Hematopoietic multipotent progenitor cell treated with erythropoietin and hydrocortisone succinate and interleukin-3 and kit ligand, for 15 days (in vitro differentiated cells): ENCODE results near the gene TNIP1.

Experiments used
- DNase-seq: peaks from one replicate; pipeline ENCODE4 v3.0.0-alpha.2; 2015; ENCODE audit warnings: low spot score

TNIP1 gene

DNA sequence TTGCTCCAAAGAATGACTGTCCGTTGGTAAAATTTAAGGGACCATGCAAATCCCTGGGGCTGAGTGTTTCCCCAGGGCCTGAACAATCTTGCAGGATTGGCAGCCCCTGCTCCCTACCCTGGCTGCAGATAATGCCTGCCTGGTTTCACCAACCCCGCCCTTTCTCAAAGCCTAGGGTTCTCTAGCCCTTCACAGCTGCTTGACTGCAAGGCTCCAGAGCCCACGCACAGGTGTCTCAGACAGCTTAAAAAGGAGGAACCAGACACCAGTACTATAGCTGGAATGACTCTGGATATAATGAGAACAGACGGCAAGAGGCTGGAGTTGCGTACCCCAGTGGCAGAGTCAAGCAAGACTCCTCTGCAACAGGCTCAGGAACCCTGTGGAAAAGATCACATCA lies 25.2 kb upstream of the TNIP1 start:
- DNase-seq: no peak

- no peak for DNase-seq
These were observed 24.7 kb upstream of the TNIP1 start for GRCh38 chr5:151105561-151105960.

DNA sequence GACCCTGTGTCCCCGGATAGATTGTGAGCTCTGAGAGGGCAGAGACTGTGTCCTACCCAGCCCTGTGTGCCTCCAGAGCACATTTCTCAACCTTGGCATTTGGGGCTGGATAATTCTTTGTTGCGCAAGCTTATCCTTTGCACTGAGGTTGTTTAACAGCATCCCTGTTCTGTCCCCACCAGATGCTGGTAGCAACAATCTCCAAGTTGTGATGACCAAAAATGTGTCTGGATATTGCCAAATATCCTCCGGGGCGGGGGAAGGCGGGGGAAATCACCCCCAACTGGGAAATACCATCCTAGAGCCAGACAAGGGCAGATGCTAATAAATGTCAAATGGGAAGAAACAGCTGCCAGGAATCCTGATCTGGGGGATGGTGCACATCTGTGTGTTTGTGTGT lies 24.0 kb upstream of the TNIP1 start:
- DNase-seq: no peak

DNA sequence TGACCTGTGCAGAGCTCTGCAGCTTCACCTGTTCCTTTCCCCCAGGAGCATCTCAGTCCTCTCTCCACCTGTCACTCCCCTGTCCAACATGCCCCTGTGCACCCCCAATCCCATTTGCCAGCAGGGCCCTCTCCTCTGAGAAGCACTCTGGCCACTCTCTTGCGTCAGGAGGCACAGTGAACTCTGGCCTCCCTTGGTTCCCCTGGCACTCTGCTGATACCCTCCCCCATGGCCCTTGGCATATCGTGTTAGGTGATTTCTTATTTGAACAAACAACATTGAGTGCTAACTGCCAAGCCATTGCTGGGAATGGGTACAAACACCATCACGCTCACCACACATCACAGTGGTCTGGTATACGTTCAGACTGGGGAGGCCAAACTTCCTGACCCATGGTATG lies 20.9 kb upstream of the TNIP1 start:
- no peak for DNase-seq

DNA sequence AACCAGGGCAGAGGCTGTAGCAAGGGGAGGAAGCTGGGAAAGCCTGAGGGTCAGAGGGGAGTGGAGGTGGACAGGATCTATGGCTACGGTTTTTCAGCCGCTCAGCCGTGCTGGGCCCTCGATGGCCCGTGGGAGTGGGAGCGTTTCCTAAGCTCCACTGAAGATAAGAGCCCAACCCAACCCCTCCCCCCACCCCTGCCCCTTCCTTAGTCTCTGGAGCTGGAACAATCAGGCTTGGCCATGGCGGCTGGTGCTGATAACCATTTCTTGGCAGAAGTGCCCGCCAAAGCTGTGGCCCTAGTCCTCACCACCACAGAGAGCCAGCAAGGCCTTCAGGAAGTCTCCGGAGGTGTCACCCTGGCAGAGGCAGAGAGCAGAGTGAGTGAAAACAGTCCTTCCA lies 20.3 kb upstream of the TNIP1 start:
- DNase-seq: peak; percentile 18

DNA sequence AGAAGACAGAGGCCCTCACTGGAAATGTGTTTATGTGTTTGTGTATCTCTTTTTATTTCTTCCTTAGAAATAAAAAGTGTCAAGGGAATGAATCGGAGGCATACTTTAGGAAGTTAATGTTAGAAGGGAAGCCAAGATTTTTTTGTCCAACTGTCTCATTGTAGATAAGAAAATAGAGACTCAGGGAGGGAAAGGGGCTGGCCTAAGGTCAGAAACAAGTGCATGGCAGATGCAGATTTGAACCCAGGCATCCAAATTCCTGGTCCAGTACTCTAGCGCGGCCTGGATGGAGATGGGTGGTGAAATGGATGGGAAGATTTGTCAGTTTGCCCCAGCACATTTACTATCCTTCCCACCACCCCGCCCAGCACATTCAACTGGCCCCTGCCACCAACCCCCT lies 19.8 kb upstream of the TNIP1 start:
- DNase-seq: no peak

DNA sequence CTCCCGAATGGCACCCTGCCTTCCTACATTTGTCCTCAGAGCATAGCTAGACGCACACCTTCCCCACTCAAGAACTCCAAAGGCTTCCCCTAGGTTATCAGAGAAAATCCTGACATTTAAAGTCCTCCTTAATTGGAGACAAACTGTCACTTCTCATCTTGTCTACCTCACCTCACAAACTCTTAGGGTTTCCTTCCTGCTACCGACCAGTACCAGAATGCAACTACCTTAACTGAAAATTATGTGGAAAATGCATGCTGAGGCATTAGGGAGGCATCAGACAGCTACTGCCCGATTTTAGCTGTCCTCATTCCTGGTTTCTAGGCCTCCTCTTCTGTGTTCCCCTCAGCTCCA lies 17.9 kb upstream of the TNIP1 start:
- DNase-seq: no peak

GRCh38 chr5:151097820-151098767 lies 17.3 kb upstream of the TNIP1 start:
- no peak for DNase-seq

DNA sequence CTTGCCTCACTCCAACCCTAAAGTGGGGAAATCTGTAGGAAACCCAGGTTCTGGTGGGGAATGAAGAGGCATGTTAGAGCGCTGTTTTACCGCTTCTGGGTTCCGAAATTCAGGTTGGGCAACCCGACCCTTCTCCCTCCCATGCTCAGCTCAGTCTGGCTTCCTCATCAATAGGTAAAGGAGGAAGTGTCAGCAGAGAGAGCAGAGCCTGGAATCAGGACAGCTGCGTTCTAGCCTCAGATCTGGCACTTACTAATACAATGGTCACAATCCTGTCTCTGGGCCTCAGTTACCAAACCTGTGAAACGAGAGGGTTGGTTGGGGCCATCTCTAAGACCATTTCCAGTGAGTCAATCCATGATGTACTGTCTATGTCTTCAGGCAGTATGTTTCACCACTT lies 16.2 kb upstream of the TNIP1 start:
- no peak for DNase-seq

DNA sequence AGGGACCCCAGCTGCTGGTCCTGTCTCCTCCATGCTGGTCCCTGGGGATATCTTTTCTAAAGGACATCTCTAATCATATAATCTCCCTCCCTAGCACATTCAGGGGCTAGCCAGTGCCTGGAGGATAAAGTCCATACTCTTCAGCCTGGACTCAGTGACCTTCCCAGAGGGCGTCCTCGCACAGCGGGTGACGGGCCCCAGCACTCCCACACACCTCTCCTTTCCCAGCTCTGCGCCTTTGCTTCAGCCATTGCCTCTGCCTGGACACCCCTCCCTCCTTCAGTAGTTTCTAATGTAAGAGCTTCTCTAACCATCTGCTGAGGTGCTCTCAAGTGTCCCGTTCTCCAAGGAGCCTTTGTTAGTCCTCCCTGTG lies 15.2 kb upstream of the TNIP1 start:
- no peak for DNase-seq

- no peak for DNase-seq
These were observed 14.6 kb upstream of the TNIP1 start for GRCh38 chr5:151095341-151096000.

DNA sequence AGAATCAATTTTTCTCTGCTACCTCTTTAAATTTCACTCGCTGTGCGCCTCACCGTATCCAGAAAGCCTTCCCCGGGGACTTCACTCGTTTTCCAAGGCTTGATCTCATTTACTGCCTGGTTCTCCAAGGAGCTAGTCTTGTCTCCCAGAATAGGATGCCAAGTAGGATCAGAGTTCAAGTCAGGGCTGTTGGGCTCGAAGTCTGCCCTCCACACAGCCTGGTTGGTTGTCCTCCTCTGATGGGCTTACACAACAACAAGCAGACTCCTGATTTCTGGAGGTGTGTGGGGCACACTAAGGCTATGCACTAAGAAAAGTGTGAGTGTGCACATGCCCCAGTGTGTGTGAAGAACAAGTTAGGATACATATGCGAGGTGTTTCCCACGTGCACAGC lies 14.0 kb upstream of the TNIP1 start:
- DNase-seq: no peak

DNA sequence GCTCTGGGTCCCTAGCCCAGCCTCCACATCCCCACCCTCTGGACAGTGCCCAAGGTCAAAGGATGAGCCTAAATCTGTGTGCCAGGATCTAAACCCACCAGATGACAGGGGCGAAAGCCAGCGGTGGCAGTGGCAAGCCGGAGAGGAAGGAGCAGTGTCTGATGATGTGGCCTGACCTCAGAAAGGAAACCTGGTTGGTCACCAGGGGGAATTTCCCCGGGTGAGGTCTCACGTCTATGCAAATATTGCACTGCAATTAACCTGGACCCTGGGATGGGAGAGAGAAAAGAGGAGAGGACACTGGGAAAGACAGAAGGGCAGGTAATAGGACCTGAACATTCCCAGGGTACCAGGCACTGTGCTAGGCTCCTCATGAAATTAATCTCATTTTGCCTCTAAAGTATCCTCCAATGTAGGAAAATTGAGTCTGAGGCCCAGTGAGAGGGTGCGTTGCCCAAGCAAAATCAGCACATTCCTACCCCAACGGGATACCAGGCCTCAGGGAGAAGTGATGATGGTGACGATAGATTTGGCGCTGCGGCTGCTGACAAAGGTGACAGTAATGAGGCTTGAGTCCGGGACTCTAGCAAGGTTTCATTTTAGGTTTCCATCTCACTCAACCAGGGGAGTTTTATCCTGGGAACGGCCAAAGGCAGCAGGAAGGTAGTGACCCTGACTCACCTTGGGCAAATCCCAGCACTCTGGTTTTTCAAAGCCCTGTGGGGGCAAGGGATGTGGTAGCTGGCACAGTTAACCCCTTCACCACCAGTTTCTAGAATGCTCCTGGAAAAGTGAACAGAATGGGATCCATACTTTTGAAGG lies 13.4 kb upstream of the TNIP1 start:
- DNase-seq: no peak

DNA sequence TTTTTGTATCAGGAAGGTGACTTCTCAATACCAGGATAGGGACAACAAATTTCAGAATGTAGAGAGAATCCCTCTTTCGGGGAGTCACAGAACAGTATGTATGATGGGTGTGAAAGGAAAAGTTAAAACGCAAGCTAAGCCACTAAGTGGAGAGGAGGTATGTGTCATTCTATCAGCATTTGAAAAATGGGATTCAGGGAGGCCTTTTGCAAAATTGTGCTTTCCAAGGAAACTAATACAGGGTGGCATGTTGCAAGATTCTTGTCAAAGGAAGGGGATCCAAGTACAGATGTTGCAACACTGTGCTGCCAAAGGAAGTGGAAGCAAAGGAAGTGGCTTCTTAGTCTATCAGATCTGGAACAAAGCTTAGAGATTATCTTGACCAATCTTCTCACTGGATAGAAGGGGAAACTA lies 12.6 kb upstream of the TNIP1 start:
- no peak for DNase-seq

DNA sequence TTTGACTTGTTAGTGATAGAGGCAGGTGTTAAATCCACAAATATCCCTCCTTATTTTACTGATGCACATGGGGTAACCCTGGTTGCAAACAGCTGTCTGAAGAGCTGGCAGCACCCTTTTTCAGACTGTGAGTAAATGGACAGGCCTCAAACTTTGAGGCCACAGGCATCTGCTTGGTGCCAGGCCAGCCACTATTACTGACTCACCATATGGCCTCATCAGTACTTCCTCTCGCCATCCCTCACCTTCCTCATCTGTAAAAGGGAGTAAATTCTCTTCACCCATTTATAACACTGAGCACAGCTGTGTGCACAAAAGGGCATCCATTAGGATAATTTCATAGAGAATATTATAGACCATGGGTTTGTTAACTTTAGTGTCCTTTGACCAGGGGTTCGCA lies 11.9 kb upstream of the TNIP1 start:
- DNase-seq: no peak

GRCh38 chr5:151089726-151090125 lies 8.9 kb upstream of the TNIP1 start:
- no peak for DNase-seq

- DNase-seq: no peak
These were observed 8.2 kb upstream of the TNIP1 start for GRCh38 chr5:151088986-151089385.

DNA sequence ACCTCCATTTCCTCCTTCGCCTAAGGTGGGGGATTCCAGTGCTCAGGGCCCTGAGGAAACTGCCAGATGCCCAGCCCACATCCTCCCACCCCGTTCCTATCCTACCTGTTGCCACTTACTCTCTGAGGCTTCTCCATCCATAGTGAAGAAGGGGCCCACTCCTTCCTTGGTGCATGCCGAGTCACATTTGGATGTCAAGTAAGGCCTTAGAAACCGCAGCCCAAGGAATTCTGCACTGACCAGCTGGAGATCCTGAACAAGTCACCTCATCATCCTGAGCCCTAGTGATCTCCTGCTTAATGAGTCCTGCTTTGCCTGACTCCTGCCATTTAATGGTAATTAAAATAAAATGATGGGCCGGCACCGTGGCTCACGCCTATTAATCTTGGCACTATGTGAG lies 6.7 kb upstream of the TNIP1 start:
- DNase-seq: no peak

DNA sequence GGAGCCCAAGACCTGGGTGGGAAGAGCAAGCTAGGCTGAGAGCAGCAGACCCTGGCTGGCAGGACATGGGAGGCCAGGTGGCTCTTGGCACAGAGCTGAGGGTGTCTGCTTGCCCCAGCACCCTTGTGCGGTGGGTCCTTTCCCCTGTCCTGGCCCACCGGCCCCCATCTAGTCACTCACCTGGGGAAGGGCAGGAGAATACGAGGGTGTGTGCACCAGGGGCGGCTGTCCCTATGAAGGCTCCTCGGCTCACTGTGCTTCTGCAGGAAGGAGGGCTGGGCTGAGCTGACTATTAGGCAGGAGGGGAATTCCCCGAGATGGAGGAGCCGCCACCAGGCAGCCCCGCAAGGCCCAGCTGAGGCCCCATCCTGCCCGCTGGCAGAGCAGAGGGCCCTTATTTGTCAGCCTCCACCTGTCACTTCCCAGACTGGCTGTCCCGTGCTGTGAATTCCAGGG lies 6.1 kb upstream of the TNIP1 start:
- DNase-seq: no peak

- DNase-seq: no peak
These were observed 5.5 kb upstream of the TNIP1 start for GRCh38 chr5:151086192-151086869.

- DNase-seq: no peak
These were observed 4.7 kb upstream of the TNIP1 start for GRCh38 chr5:151085517-151086041.

GRCh38 chr5:151084363-151084762 lies 3.5 kb upstream of the TNIP1 start:
- DNase-seq: no peak
